Esophagus squamous epithelium (tissue), 5 donors: ENCODE results near the gene FAM47B. TPM values are rescaled to one million over a fixed set of nuclear protein-coding genes. Genes with fewer than 3 reads are reported as not detected.

Experiments
- DNase-seq: peaks from one replicate; lab custom pipeline; 2025; lab: John Stamatoyannopoulos, UW
- H3K27ac ChIP-seq, 4 donors: fragments of 200-600 bp; sonication (generic); one replicate each; pipeline ENCODE4 v1.5.1; 2016 to 2019; ENCODE audit warnings: mild to moderate bottlenecking in 1 of 4
- H3K27me3 ChIP-seq, 4 donors: fragments of 200-600 bp; sonication (generic); 1 replicate in 3 of 4; 2 replicates in 1 of 4; pipeline versions ENCODE4 v1.5.1 to v1.6.0; 2017 to 2021; ENCODE audit warnings: antibody characterized with exemption in 1 of 4
- H3K36me3 ChIP-seq, 3 donors: fragments of 200-600 bp; sonication (generic); one replicate each; pipeline ENCODE4 v1.5.1; 2016 to 2019
- H3K4me1 ChIP-seq, 3 donors: fragments of 200-600 bp; sonication (generic); one replicate each; pipeline ENCODE4 v1.5.1; 2017 to 2019
- H3K4me3 ChIP-seq, 4 donors: fragments of 200-600 bp; sonication (generic); 1 replicate in 3 of 4; 2 replicates in 1 of 4; pipeline ENCODE4 v1.5.1; 2016 to 2019; ENCODE audit warnings: mild to moderate bottlenecking in 2 of 4, moderate library complexity in 1 of 4
- H3K9me3 ChIP-seq, 3 donors: fragments of 200-600 bp; sonication (generic); one replicate each; pipeline ENCODE4 v1.5.1; 2016 to 2019
- CTCF ChIP-seq, 6 experiments: fragments of 450-650 bp in 4 of 6; fragments of 200-600 bp in 2 of 6; sonication (generic) in 2 of 6; IDR thresholded peaks; one replicate each; pipeline ENCODE4 v1.5.1; 2016 to 2019; ENCODE audit warnings: antibody characterized with exemption in 6 of 6, mild to moderate bottlenecking in 4 of 6, moderate library complexity in 4 of 6
- POLR2A ChIP-seq, 4 donors: fragments of 450-650 bp; IDR thresholded peaks; one replicate each; pipeline ENCODE4 v1.6.1; 2017; ENCODE audit warnings: antibody characterized with exemption in 4 of 4, mild to moderate bottlenecking in 4 of 4, moderate library complexity in 3 of 4
- WGBS, 2 donors: methylation state at CpG; one replicate each; pipeline ENCODE4 v1.1.5; 2018; 5-methylcytosine and 5-hydroxymethylcytosine counted together
- intact Hi-C: fragments of 100-400 bp; cut with DNase I; formaldehyde crosslinking; loops from one replicate; pipeline ENCODE4 v1.15.0; 2022
- total RNA-seq, 4 donors: library from RNA; depleted of rRNA; stranded (reverse); fragments of >200 nt; gene quantifications; one replicate each; pipeline ENCODE4 v1.1.0, GENCODE V29; 2016
- donor health status: DM: yes; HTN: yes; CAD: no.

The FAM47B gene
- total RNA-seq, 4 donors from 2014 or later = not detected

- no peak for DNase-seq
- H3K4me3 ChIP-seq = no peak overlapping the region
- H3K9me3 ChIP-seq = no peaks in the 10 kb centered on the region
- intact Hi-C loops = no loop called here
- TF ChIP-seq CTCF (IDR thresholded peaks at IDR 0.05) (no peak), POLR2A (IDR thresholded peaks at IDR 0.05) (no peak)
- H3K4me1 ChIP-seq = no peaks in the 10 kb centered on the region
- no peaks in the 10 kb centered on the region for H3K36me3 ChIP-seq
- no peak overlapping the region for H3K27ac ChIP-seq
- no peaks in the 10 kb centered on the region for H3K27me3 ChIP-seq
- 48 to 59% methylated on average over 2 of the region's 2 CpGs for WGBS, 2 donors
Measured at GRCh38 chrX:34927866-34928265, 14.7 kb upstream of the FAM47B start.

GRCh38 chrX:34943235-34943634 lies 639 bp downstream of the FAM47B start:
- Histone ChIP-seq H3K27ac (no peak overlapping the region), H3K4me3 (no peak overlapping the region), H3K36me3 (no peaks in the 10 kb centered on the region), H3K9me3 (no peaks in the 10 kb centered on the region), H3K27me3 (no peaks in the 10 kb centered on the region), H3K4me1 (no peaks in the 10 kb centered on the region)
- no peak for TF ChIP-seq POLR2A (IDR thresholded peaks at IDR 0.05)
- DNase-seq = no peak
- intact Hi-C loops = no loop called here
- WGBS, 2 donors = 80% methylated on average over 17 of the region's 24 CpGs; no CpG with 5 or more reads in 1 of the 2 donors

GRCh38 chrX:34956916-34957315 lies 14.3 kb downstream of the FAM47B start:
- intact Hi-C loops = no loop called here
- Histone ChIP-seq H3K4me1 (no peaks in the 10 kb centered on the region), H3K9me3 (no peaks in the 10 kb centered on the region), H3K27me3 (no peaks in the 10 kb centered on the region), H3K36me3 (no peaks in the 10 kb centered on the region), H3K27ac (no peak overlapping the region), H3K4me3 (no peak overlapping the region)
- no peak for TF ChIP-seq CTCF (IDR thresholded peaks at IDR 0.05)
- no peak for TF ChIP-seq POLR2A (IDR thresholded peaks at IDR 0.05)
- DNase-seq = no peak

- intact Hi-C loops = no loop called here
- H3K27me3 ChIP-seq = no peaks in the 10 kb centered on the region
Measured at GRCh38 chrX:34961662-34962061, 19.1 kb downstream of the FAM47B start.

DNA sequence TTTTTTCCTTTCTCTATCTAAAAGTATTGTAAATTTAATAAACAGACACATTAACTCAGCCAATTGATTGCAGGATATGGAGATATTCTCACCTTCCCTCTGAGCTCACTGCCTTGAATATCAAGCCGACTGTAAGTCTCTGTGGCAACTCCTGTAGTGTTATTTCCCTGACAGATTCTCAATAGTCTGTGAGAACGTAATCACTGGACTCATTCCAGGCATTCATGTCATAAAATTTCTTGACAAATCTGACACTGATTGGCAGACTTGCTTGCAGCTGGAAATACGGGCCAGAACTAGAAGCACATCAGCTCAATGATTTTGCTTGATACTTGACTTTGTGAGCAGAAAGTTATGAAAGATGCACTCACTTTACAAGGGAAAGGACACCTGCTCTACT lies 29.6 kb downstream of the FAM47B start:
- Histone ChIP-seq H3K9me3 (no peaks in the 10 kb centered on the region), H3K27me3 (no peaks in the 10 kb centered on the region), H3K36me3 (no peaks in the 10 kb centered on the region), H3K27ac (no peak overlapping the region), H3K4me3 (no peak overlapping the region), H3K4me1 (no peaks in the 10 kb centered on the region)
- DNase-seq = no peak
- intact Hi-C loops = no loop called here
- 47 to 80% methylated on average over 3 of the region's 3 CpGs for WGBS, 2 donors
- TF ChIP-seq POLR2A (IDR thresholded peaks at IDR 0.05) (no peak), CTCF (IDR thresholded peaks at IDR 0.05) (no peak)

More at GRCh38 chrX:34961662-34962061, 19.1 kb downstream of the FAM47B start:
- Histone ChIP-seq H3K4me3 (no peak overlapping the region), H3K9me3 (no peaks in the 10 kb centered on the region), H3K36me3 (no peaks in the 10 kb centered on the region), H3K4me1 (no peaks in the 10 kb centered on the region), H3K27ac (no peak overlapping the region)
- DNase-seq = no peak
- no peak for TF ChIP-seq POLR2A (IDR thresholded peaks at IDR 0.05)
- TF ChIP-seq CTCF (IDR thresholded peaks at IDR 0.05) = no peak

DNA sequence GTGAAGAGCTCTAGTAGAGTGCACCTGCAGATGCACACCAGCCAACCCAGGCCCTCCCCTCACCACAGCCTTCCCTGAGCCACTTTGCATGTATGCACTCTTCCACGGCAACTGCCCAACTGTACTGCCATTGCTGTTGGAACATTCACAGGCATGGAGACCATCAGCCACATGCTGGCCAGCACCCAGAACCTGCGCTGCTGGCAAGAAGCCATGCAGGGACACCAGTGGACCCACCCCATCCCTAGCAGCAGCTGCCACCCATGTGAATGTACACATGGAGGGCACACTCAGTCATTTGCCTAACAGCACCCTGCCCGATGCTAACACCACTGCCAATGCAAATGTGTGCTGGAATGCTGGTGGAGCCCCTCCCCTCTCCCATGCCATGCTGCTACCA lies 35.6 kb downstream of the FAM47B start:
- 67% methylated on average over 3 of the region's 3 CpGs; no CpG with 5 or more reads in 1 of the 2 donors for WGBS, 2 donors
- intact Hi-C loops = no loop called here

More for the DNA sequence above, 35.6 kb downstream of the FAM47B start:
- Histone ChIP-seq H3K4me3 (no peak overlapping the region), H3K27ac (no peak overlapping the region), H3K9me3 (no peaks in the 10 kb centered on the region), H3K27me3 (no peaks in the 10 kb centered on the region), H3K4me1 (no peaks in the 10 kb centered on the region), H3K36me3 (no peaks in the 10 kb centered on the region)
- TF ChIP-seq CTCF (IDR thresholded peaks at IDR 0.05) (no peak), POLR2A (IDR thresholded peaks at IDR 0.05) (no peak)
- DNase-seq = no peak
